ENCODE data around the gene GPN2. TPM values are rescaled to one million over a fixed set of nuclear protein-coding genes. Genes with fewer than 3 reads are reported as not detected.

GPN2 gene
- total RNA-seq, 1 experiment from 2014 or later, result 41.9 TPM

- in situ Hi-C loops (cut with HindIII; ENCODE audit: low pct_unique_long_range_greater_than_20kb, low sequenced_read_pairs), result no loop called here
- DNase-seq (ENCODE audit: low read depth, low spot score), result peak; percentile 87
- Histone ChIP-seq H3K9me3 (ENCODE audit: control insufficient read depth, insufficient read depth, low read depth, low read length) (no peaks in the 10 kb centered on the region), H3K4me1 (ENCODE audit: control insufficient read depth, insufficient read depth, low read length) (peaks cover 23% of the 10 kb centered on the region), H3K36me3 (ENCODE audit: control insufficient read depth, insufficient read depth, low read length) (peaks cover 28% of the 10 kb centered on the region), H3K4me3 (ENCODE audit: low read depth in 2 of 2, low read length in 2 of 2) (peak within 1 kb of the TSS; percentile 82 to 87), H3K27ac (ENCODE audit: low read length) (peak within 1 kb of the TSS; percentile 98), H3K27me3 (ENCODE audit: control insufficient read depth, insufficient read depth, low read length) (no peaks in the 10 kb centered on the region)
- TF ChIP-seq TCF7L2 (IDR thresholded peaks at IDR 0.05; ENCODE audit: low read depth, low read length), result no peak
- TF ChIP-seq SIN3A (IDR thresholded peaks at IDR 0.05; ENCODE audit: borderline replicate concordance, insufficient read depth, low read depth, low read length), result peak; percentile 81; the same call in 1 of the 2 replicates
- TF ChIP-seq REST (IDR thresholded peaks at IDR 0.05; ENCODE audit: insufficient read depth in 1 of 2, low read depth in 2 of 2, low read length in 1 of 2), result no peak
- peak; percentile 86 for TF ChIP-seq POLR2AphosphoS5 (IDR thresholded peaks at IDR 0.05; ENCODE audit: low read depth, low read length)
- no peak for TF ChIP-seq CTCF (IDR thresholded peaks at IDR 0.05)
- BruUV-seq (replicated peaks), result no TSS peak
- ATAC-seq, result peak; percentile 98
- ChIA-PET POLR2A (interaction anchor here (0.5 to 1.0 kb wide), 5 partner anchors 9 to 557 kb away, joined by 3 to 10 read pairs (median 6); no protein-coding TSS in a partner anchor), CTCF (no interaction called here)
- intact Hi-C loops (cut with micrococcal nuclease; ENCODE audit: unreplicated experiment), result no loop called here
These were observed 31.7 kb upstream of the GPN2 start, which contains the start of gene NUDC for GRCh38 chr1:26921540-26922430. TSS of gene NUDC (plus strand) at chr1:26921743. CDS start at chr1:26921849, 106 bp downstream.

- ATAC-seq (peak; percentile 61), DNase-seq (ENCODE audit: low read depth, low spot score) (no peak)
- ChIA-PET POLR2A (interaction anchor here (0.6 kb wide), 1 partner anchor 9 kb away, joined by 6 read pairs; no protein-coding TSS in a partner anchor), CTCF (no interaction called here)
- Histone ChIP-seq H3K4me3 (ENCODE audit: low read depth in 2 of 2, low read length in 2 of 2) (peak overlapping the region; percentile 82 to 87), H3K27ac (ENCODE audit: low read length) (peak overlapping the region; percentile 98), H3K4me1 (ENCODE audit: control insufficient read depth, insufficient read depth, low read length) (peaks cover 23% of the 10 kb centered on the region), H3K36me3 (ENCODE audit: control insufficient read depth, insufficient read depth, low read length) (peaks cover 26% of the 10 kb centered on the region), H3K9me3 (ENCODE audit: control insufficient read depth, insufficient read depth, low read depth, low read length) (no peaks in the 10 kb centered on the region), H3K27me3 (ENCODE audit: control insufficient read depth, insufficient read depth, low read length) (no peaks in the 10 kb centered on the region)
- in situ Hi-C loops (cut with HindIII; ENCODE audit: low pct_unique_long_range_greater_than_20kb, low sequenced_read_pairs), result no loop called here
- no peak for TF ChIP-seq REST (IDR thresholded peaks at IDR 0.05; ENCODE audit: insufficient read depth in 1 of 2, low read depth in 2 of 2, low read length in 1 of 2)
- TF ChIP-seq SIN3A (IDR thresholded peaks at IDR 0.05; ENCODE audit: borderline replicate concordance, insufficient read depth, low read depth, low read length), result no peak
- no peak for TF ChIP-seq TCF7L2 (IDR thresholded peaks at IDR 0.05; ENCODE audit: low read depth, low read length)
- no peak for TF ChIP-seq POLR2AphosphoS5 (IDR thresholded peaks at IDR 0.05; ENCODE audit: low read depth, low read length)
- no peak for TF ChIP-seq CTCF (IDR thresholded peaks at IDR 0.05)
- no TSS peak for BruUV-seq (replicated peaks)
- intact Hi-C loops (cut with micrococcal nuclease; ENCODE audit: unreplicated experiment), result no loop called here
These were observed 31.1 kb upstream of the GPN2 start for GRCh38 chr1:26921126-26921539.
